Esophagus muscularis mucosa (tissue), 4 donors: ENCODE data around the gene PSAP.

Experiments
- CTCF ChIP-seq, 3 experiments: fragments of 200-600 bp in 2 of 3; fragments of 450-650 bp in 1 of 3; sonication (generic) in 2 of 3; IDR thresholded peaks; one replicate each; pipeline ENCODE4 v1.5.1; 2017 to 2019; ENCODE audit warnings: antibody characterized with exemption in 3 of 3, mild to moderate bottlenecking in 2 of 3, moderate library complexity in 1 of 3
- EP300 ChIP-seq: sonication (generic); formaldehyde crosslinking; IDR thresholded peaks from one replicate; pipeline ENCODE4 v1.6.1; 2017; ENCODE audit warnings: antibody characterized with exemption
- POLR2A ChIP-seq: fragments of 450-650 bp; IDR thresholded peaks from one replicate; pipeline ENCODE4 v1.6.1; 2017; ENCODE audit warnings: antibody characterized with exemption, moderate library complexity, mild to moderate bottlenecking, low read depth
- POLR2AphosphoS5 ChIP-seq, 2 donors: sonication (generic); formaldehyde crosslinking; IDR thresholded peaks; one replicate each; pipeline ENCODE4 v1.6.1; 2017; ENCODE audit warnings: antibody characterized with exemption in 2 of 2

- TF ChIP-seq CTCF (IDR thresholded peaks at IDR 0.05) (no peak), EP300 (no peak), POLR2AphosphoS5 (IDR thresholded peaks at IDR 0.05) (peak; percentile 24 to 44), POLR2A (no peak)
Observed at GRCh38 chr10:71817831-71818655, 33.0 kb downstream of the PSAP start.
